ENCODE measurements around the gene ZFP69.

Gene ZFP69

GRCh38 chr1:40508375-40509341 lies 31.6 kb downstream of the ZFP69 start, which contains the start of gene EXO5:
TSS of gene EXO5 (plus strand) at chr1:40508767. CDS start at chr1:40514545, 5,778 bp downstream.
- peak; percentile 73 to 84 for DNase-seq (ENCODE audit: low read depth in 2 of 2)

- DNase-seq (ENCODE audit: low read depth in 2 of 2), result no peak
These were observed 42.4 kb downstream of the ZFP69 start for GRCh38 chr1:40519517-40519916.

- DNase-seq (ENCODE audit: low read depth in 2 of 2), result no peak
These were observed 53.8 kb downstream of the ZFP69 start for GRCh38 chr1:40530735-40531380.

GRCh38 chr1:40531381-40532061 lies 54.4 kb downstream of the ZFP69 start, which contains the start of gene ZNF684:
TSS of gene ZNF684 (plus strand) at chr1:40531637. CDS start at chr1:40533167, 1,530 bp downstream.
- peak; percentile 71 to 77 for DNase-seq (ENCODE audit: low read depth in 2 of 2)

- DNase-seq (ENCODE audit: low read depth in 2 of 2), result no peak
These were observed 54.9 kb downstream of the ZFP69 start for GRCh38 chr1:40532062-40532389.

GRCh38 chr1:40532844-40533424 lies 55.8 kb downstream of the ZFP69 start:
- peak in 1 of 2 donors; percentile 19 for DNase-seq (ENCODE audit: low read depth in 2 of 2)

GRCh38 chr1:40534589-40534988 lies 57.5 kb downstream of the ZFP69 start:
- no peak for DNase-seq (ENCODE audit: low read depth in 2 of 2)

- no peak for DNase-seq (ENCODE audit: low read depth in 2 of 2)
These were observed 58.6 kb downstream of the ZFP69 start for GRCh38 chr1:40535732-40536131.

GRCh38 chr1:40539338-40539737 lies 62.2 kb downstream of the ZFP69 start:
- DNase-seq (ENCODE audit: low read depth in 2 of 2), result no peak

Measured in stimulated activated CD4-positive, alpha-beta T cell treated with anti-CD3 and anti-CD28 coated beads, Interleukin-15, amount 100 ng/mL, for 48 hours (primary cell).